ENCODE results near the gene GATA5.
A peak's percentile ranks its signal among the peaks of the same experiment; 100 is the strongest.
"Not testable (repeated sequence)": the region's sequence is repeated elsewhere in the genome, so short reads cannot be mapped to it uniquely, and the experiment has no call there.

Gene GATA5

GRCh38 chr20:62503401-62504178, 27.8 kb upstream of the GATA5 start:
- no peak for DNase-seq

- no peak for DNase-seq
These were observed 26.8 kb upstream of the GATA5 start for GRCh38 chr20:62502496-62503095.

- DNase-seq = no peak
These were observed 26.2 kb upstream of the GATA5 start for GRCh38 chr20:62501801-62502495.

- peak; percentile 80 for DNase-seq
These were observed 24.6 kb upstream of the GATA5 start for GRCh38 chr20:62500237-62500864.

GRCh38 chr20:62499758-62500236, 24.0 kb upstream of the GATA5 start:
- DNase-seq = no peak

GRCh38 chr20:62498874-62499273, 23.1 kb upstream of the GATA5 start:
- no peak for DNase-seq

- DNase-seq = no peak
These were observed 20.9 kb upstream of the GATA5 start for GRCh38 chr20:62496568-62497218.

GRCh38 chr20:62495749-62496567, 20.2 kb upstream of the GATA5 start:
- no peak for DNase-seq

- no peak for DNase-seq
These were observed 19.4 kb upstream of the GATA5 start for GRCh38 chr20:62494980-62495748.

- no peak for DNase-seq
These were observed 18.7 kb upstream of the GATA5 start for GRCh38 chr20:62494537-62494936.

- DNase-seq = no peak
These were observed 18.1 kb upstream of the GATA5 start for GRCh38 chr20:62493886-62494285.

GRCh38 chr20:62493253-62493885, 17.6 kb upstream of the GATA5 start:
- no peak for DNase-seq

- no peak for DNase-seq
These were observed 16.9 kb upstream of the GATA5 start for GRCh38 chr20:62492711-62493110.

GRCh38 chr20:62490783-62491182, 15.0 kb upstream of the GATA5 start:
- DNase-seq = not testable (repeated sequence)

GRCh38 chr20:62489932-62490263, 14.1 kb upstream of the GATA5 start:
- DNase-seq = no peak

- DNase-seq = no peak
These were observed 13.6 kb upstream of the GATA5 start for GRCh38 chr20:62489186-62489931.

- DNase-seq = no peak
These were observed 12.7 kb upstream of the GATA5 start for GRCh38 chr20:62488470-62488869.

- DNase-seq = no peak
These were observed 12.0 kb upstream of the GATA5 start for GRCh38 chr20:62487561-62488354.

GRCh38 chr20:62487118-62487517, 11.3 kb upstream of the GATA5 start:
- DNase-seq = no peak

Measured in right forelimb (tissue), 1 donor.